ENCODE data around the gene TNFAIP8L3. TPM values are rescaled to one million over a fixed set of nuclear protein-coding genes. Genes with fewer than 3 reads are reported as not detected.
"Not testable (repeated sequence)": the region's sequence is repeated elsewhere in the genome, so short reads cannot be mapped to it uniquely, and the experiment has no call there.

Gene TNFAIP8L3
- total RNA-seq, 4 donors from 2014 or later: 3.7 to 13.1 (median 8.1) TPM

DNA sequence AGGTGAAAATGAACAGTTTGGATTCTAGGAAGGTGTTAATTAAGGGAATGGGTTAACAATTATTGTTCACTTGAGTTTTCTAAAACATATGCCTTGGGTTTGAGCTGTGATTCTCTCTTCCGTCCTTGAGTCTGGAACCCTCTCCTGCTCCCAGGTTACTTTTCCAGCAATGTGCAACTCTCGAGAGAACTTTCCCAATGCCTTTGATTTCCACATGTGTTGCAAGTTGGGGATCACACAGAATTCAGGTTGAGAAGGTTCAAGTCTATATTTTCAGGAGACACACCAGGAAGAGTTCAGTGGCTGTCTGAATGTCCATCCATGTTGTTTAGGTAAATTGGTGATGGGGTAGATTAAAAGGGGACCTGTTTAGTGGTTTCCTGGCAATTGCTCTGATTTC lies 48.7 kb downstream of the TNFAIP8L3 start:
- Histone ChIP-seq H3K27me3 (no peaks in the 10 kb centered on the region), H3K4me3 (no peak overlapping the region), H3K9me3 (no peaks in the 10 kb centered on the region), H3K27ac (peak overlapping the region in 1 of 4 donors; percentile 21), H3K36me3 (no peaks in the 10 kb centered on the region), H3K4me1 (peaks cover 4 to 37% (median 6%) of the 10 kb centered on the region in 3 donors)
- intact Hi-C loops (cut with DNase I): no loop called here
- DNase-seq: no peak
- TF ChIP-seq, protein P1, sequence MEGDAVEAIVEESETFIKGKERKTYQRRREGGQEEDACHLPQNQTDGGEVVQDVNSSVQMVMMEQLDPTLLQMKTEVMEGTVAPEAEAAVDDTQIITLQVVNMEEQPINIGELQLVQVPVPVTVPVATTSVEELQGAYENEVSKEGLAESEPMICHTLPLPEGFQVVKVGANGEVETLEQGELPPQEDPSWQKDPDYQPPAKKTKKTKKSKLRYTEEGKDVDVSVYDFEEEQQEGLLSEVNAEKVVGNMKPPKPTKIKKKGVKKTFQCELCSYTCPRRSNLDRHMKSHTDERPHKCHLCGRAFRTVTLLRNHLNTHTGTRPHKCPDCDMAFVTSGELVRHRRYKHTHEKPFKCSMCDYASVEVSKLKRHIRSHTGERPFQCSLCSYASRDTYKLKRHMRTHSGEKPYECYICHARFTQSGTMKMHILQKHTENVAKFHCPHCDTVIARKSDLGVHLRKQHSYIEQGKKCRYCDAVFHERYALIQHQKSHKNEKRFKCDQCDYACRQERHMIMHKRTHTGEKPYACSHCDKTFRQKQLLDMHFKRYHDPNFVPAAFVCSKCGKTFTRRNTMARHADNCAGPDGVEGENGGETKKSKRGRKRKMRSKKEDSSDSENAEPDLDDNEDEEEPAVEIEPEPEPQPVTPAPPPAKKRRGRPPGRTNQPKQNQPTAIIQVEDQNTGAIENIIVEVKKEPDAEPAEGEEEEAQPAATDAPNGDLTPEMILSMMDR (IDR thresholded peaks at IDR 0.05): no peak
- TF ChIP-seq POLR2A (IDR thresholded peaks at IDR 0.05): no peak
- WGBS, 2 donors: 91 to 95% methylated on average over 2 of the region's 2 CpGs

DNA sequence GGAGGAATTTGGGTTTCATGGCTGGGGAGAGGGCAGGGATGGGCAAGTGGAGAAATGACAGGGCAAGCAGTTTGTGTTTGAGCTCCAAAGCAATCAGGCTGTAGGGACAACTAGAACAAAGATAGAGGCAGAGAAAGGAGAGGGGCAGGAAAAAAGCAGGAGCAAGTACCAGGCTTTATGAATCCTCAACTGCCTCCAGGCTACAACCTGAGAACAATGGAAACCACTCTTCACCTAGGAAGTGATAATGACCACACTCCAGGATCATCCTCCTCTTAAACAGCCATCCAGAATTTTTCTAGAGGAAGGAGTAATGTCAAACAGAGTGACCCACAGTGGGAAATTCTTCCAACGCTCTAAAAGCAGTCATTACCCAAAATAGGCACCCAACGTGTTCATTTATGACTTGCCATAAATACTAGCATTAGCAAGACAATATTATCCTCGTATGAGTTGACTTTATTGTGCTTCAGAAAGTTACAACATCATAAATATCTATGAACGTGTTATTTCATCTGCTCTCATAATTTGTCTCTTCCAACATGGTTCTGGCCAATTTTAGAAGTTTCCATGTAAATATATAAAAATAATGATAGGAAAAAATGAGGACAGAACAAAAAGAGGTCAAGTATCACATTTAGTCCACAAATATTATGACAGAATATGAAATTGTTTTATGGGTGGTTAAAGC lies 50.5 kb downstream of the TNFAIP8L3 start:
- Histone ChIP-seq H3K27ac (peak overlapping the region in 2 of 4 donors; percentile 17 to 42), H3K4me1 (peaks cover 4 to 37% (median 6%) of the 10 kb centered on the region in 3 donors), H3K27me3 (no peaks in the 10 kb centered on the region), H3K36me3 (no peaks in the 10 kb centered on the region), H3K9me3 (no peaks in the 10 kb centered on the region), H3K4me3 (no peak overlapping the region)
- 45 to 74% methylated on average over 4 of the region's 4 CpGs for WGBS, 2 donors
- DNase-seq: no peak
- no peak for TF ChIP-seq POLR2A (IDR thresholded peaks at IDR 0.05)
- TF ChIP-seq, protein P1 (IDR thresholded peaks at IDR 0.05): no peak
- intact Hi-C loops (cut with DNase I): no loop called here

- no peak for DNase-seq
- H3K36me3 ChIP-seq: no peaks in the 10 kb centered on the region
- TF ChIP-seq, protein P1 (IDR thresholded peaks at IDR 0.05): no peak
- TF ChIP-seq POLR2A (IDR thresholded peaks at IDR 0.05): no peak
- 90% methylated on average over 2 of the region's 2 CpGs; no CpG with 5 or more reads in 1 of the 2 donors for WGBS, 2 donors
- H3K27me3 ChIP-seq: no peaks in the 10 kb centered on the region
- H3K4me3 ChIP-seq: no peak overlapping the region
- H3K9me3 ChIP-seq: no peaks in the 10 kb centered on the region
- intact Hi-C loops (cut with DNase I): no loop called here
- H3K27ac ChIP-seq: peak overlapping the region in 1 of 4 donors; percentile 49
- peaks cover 0 to 13% (median 0%) of the 10 kb centered on the region in 3 donors for H3K4me1 ChIP-seq
These were observed 55.8 kb downstream of the TNFAIP8L3 start for GRCh38 chr15:51038974-51039319.

- Histone ChIP-seq H3K4me3 (peak overlapping the region in 2 of 4 donors; percentile 5 to 26), H3K27me3 (no peaks in the 10 kb centered on the region), H3K36me3 (no peaks in the 10 kb centered on the region), H3K27ac (peak overlapping the region in 2 of 4 donors; percentile 36 to 49), H3K9me3 (no peaks in the 10 kb centered on the region), H3K4me1 (peaks cover 0 to 13% (median 0%) of the 10 kb centered on the region in 3 donors)
- DNase-seq: no peak
- intact Hi-C loops (cut with DNase I): no loop called here
- 55 to 66% methylated on average over 3 to 7 of the region's 7 CpGs for WGBS, 2 donors
- TF ChIP-seq POLR2A (IDR thresholded peaks at IDR 0.05): no peak
- TF ChIP-seq, protein P1 (IDR thresholded peaks at IDR 0.05): no peak
These were observed 56.3 kb downstream of the TNFAIP8L3 start for GRCh38 chr15:51038162-51038973.

DNA sequence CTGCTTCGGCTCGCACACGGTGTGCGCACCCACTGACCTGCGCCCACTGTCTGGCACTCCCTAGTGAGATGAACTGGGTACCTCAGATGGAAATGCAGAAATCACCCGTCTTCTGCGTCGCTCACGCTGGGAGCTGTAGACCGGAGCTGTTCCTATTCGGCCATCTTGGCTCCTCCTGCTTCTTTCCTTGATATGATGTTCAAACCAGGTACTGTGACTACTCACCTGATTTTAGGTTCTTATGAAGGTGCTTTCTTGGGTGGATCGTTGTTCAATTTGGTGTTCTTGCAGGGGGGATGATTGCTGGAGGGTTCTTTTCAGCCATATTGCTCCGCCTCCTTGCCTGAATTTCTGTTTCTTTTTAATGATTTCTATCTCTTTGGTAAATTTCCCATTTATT lies 57.2 kb downstream of the TNFAIP8L3 start:
- DNase-seq; intact Hi-C loops (cut with DNase I); H3K9me3 ChIP-seq; H3K36me3 ChIP-seq; H3K27me3 ChIP-seq: not testable (repeated sequence)
- peak overlapping the region in 2 of 4 donors; percentile 36 to 49 for H3K27ac ChIP-seq
- peak overlapping the region in 3 of 4 donors; percentile 12 to 26 (median 22) for H3K4me3 ChIP-seq
- H3K4me1 ChIP-seq: peaks cover 0 to 13% (median 0%) of the 10 kb centered on the region in 3 donors
- WGBS, 2 donors: 86 to 90% methylated on average over 9 to 13 of the region's 13 CpGs
